GM13977 (cell line): ENCODE data around the gene CEP295NL.

Experiments
- DNase-seq: peaks from one replicate; pipeline ENCODE4 v3.0.0; 2012; ENCODE audit warnings: low spot score
- in situ Hi-C: fragments of 300-500 bp; cut with MboI; formaldehyde crosslinking; loops from one replicate; pipeline ENCODE4 v1.12.0; 2022; ENCODE audit warnings: low sequenced_read_pairs, low pct_unique_long_range_greater_than_20kb, mixed read lengths, inconsistent platforms; ENCODE audit not compliant: unreplicated experiment
- TF ChIP-seq, protein P1 (sequence below): IDR thresholded peaks from 2 replicates; pipeline ENCODE4 v1.5.1; 2012; ENCODE audit warnings: mild to moderate bottlenecking, control low read depth; ENCODE audit not compliant: insufficient read depth; ENCODE audit errors: extremely low read depth, missing control alignments

Gene CEP295NL

DNA sequence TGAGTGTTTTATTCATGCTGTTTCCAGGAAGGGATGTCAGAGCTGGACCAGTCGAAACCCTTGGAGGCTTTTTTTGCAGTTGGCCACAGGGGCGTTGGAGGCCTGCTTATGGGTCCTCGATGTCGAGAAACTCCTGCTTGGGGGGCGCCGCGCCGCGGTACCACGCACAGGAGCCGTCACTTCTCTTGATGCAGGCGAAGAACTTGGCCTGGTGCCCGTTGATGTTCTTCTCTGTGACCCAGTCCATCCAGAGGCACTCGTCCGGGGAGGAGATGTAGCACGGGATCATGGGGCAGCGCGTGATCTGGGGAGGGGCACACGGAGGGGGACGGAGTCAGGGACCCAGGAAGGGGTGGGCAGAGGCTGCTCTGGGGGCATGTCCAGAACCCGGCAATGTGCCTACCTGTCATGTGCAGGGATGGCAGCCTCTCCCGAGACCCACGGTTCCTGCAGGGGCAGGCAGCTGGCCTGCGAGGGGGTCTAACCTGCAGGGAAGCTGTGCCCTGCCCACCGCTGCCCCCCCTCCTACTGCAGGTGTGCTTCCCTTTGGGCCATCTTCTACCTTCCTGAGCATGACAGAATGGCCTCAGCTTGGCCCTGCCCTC lies 47.3 kb downstream of the CEP295NL start:
- in situ Hi-C loops = no loop called here
- TF ChIP-seq, protein P1, sequence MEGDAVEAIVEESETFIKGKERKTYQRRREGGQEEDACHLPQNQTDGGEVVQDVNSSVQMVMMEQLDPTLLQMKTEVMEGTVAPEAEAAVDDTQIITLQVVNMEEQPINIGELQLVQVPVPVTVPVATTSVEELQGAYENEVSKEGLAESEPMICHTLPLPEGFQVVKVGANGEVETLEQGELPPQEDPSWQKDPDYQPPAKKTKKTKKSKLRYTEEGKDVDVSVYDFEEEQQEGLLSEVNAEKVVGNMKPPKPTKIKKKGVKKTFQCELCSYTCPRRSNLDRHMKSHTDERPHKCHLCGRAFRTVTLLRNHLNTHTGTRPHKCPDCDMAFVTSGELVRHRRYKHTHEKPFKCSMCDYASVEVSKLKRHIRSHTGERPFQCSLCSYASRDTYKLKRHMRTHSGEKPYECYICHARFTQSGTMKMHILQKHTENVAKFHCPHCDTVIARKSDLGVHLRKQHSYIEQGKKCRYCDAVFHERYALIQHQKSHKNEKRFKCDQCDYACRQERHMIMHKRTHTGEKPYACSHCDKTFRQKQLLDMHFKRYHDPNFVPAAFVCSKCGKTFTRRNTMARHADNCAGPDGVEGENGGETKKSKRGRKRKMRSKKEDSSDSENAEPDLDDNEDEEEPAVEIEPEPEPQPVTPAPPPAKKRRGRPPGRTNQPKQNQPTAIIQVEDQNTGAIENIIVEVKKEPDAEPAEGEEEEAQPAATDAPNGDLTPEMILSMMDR = no peak
- DNase-seq = no peak

DNA sequence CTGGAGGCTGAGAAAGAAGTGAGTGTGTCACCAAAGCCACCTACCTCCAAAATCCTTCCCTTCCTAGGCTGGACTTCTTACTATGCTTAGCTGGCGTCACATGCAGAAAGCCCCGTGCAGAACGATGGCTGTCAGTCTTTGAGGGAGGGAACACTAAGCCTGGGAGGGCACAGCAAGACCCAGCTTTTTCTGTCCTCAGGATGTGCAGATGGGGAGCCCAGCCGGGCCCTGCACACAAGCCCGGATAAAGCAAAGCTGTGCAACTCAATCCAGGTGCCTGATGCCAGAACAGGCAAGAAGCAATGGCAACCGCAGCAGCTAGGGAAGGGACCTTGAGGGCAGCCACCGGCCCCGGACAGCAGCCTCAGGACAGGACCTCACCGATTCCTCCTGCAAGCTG lies 48.5 kb downstream of the CEP295NL start:
- TF ChIP-seq, protein P1 = no peak
- no peak for DNase-seq
- in situ Hi-C loops = no loop called here

DNA sequence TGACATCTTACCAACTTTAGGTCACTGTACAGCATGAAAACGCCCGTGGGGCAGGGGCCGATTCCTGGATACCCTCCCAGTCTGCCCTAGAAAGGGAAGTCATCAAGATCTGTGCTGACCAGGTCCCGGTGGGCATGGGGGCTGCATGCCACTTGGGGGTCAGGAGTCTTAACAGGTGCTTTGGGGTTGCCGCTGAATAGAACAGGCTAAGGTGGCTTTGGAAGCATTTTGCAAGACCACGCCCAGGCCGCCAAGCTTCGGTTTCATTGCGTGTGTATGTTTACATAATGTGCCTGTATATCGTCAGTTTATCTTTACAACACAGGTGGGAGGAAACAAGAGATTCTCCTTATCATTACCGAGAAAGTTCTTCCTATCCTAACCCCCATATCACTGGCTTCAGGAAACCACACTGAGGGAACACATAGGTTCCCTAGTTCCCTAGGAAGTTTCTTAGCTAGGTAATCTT lies 49.0 kb downstream of the CEP295NL start:
- no peak for DNase-seq
- TF ChIP-seq, protein P1 = no peak
- in situ Hi-C loops = no loop called here

GRCh38 chr17:78852709-78853121 lies 50.3 kb downstream of the CEP295NL start:
- TF ChIP-seq, protein P1 = peak; percentile 15
- no peak for DNase-seq
- in situ Hi-C loops = no loop called here

DNA sequence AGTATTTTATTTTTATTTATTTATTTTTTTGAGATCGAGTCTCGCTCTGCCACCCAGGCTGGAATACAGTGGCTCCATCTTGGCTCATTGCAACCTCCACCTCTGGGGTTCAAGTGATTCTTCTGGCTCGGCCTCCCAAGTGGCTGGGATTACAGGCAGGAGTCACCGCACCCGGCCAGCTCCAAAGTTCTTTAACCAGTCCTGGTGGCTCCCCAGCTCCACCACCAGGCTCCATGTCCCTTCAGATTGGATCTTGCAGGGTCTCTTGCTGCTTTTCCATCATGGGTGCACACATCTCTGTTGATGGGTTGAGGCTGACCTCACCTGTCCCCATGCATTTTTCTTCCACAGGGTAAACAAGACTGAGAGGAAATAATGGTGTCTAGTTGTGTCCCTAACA lies 54.0 kb downstream of the CEP295NL start:
- no peak for DNase-seq
- in situ Hi-C loops = loop anchor here (25.0 kb wide), 1 partner anchor 337 kb away; no protein-coding TSS in a partner anchor
- TF ChIP-seq, protein P1 = no peak

DNA sequence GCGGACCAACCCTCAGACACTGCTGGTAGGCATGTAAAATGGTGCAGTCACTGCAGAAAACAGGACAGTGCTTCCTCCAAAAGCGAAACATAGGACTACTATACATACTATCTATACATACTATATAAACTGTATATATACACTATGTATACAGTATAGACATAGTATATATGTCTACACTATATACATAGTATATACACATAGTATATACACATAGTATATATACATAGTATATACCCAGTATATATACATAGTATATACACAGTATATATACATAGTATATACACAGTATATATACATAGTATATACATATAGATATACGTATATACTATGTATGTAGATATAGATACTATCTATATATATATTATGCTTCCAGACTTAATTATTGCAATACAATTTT lies 55.9 kb downstream of the CEP295NL start:
- TF ChIP-seq, protein P1 = no peak
- in situ Hi-C loops = loop anchor here (25.0 kb wide), 1 partner anchor 335 kb away; no protein-coding TSS in a partner anchor

More for the DNA sequence above, 55.9 kb downstream of the CEP295NL start:
- no peak for DNase-seq
